GM12875 (cell line): ENCODE results near the gene REPS2.

Source experiments
- H3K4me3 ChIP-seq: one replicate; pipeline ENCODE4 v1.5.1; 2011; ENCODE audit warnings: low read depth, low read length, control low read depth
- CTCF ChIP-seq: IDR thresholded peaks from 2 replicates; pipeline ENCODE4 v1.5.1; 2011; ENCODE audit warnings: low read depth, mild to moderate bottlenecking, control low read depth, inconsistent platforms, low read length, moderate library complexity, borderline replicate concordance; ENCODE audit not compliant: insufficient read depth

Gene REPS2

DNA sequence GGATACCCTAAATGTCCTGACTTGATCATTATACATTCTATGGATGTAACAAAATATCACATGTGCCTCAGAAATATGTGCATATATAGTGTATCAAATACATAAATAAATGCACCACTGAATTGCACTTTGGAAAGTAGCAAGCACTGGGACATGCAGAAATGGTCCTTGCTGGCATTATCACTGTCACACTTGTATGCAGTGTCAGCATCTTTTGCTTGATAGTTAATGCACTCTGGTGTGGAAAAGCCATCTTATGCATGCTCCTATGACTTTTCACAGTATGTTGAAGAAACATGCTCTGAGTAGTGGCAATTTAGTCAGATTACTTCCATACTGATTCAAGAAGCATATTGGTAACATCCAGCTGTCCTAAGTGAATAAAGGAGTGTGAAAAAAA is 27.5 kb upstream of the REPS2 start:
- H3K4me3 ChIP-seq: no peak overlapping the region
- TF ChIP-seq CTCF: no peak

- TF ChIP-seq CTCF: no peak
- H3K4me3 ChIP-seq: no peak overlapping the region
Observed at GRCh38 chrX:16920075-16920474, 26.4 kb upstream of the REPS2 start.

DNA sequence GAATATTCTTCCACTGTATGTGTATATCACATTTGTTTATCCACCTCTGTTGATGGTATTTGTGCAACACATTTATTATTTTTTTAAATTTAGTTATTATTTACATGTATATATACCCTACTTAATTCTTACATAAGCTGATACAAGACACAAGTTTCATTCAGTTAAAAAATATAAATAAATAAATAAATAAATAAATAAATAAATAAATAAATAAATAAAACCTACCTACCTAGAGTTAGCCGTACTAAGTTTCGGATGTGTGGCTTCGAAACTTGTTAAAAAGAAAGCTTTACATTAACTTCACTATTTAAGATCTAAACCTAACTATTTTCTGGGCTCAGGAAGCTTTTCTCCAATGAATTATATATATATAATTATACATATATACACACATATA is 23.3 kb upstream of the REPS2 start:
- H3K4me3 ChIP-seq: no peak overlapping the region
- no peak for TF ChIP-seq CTCF

- TF ChIP-seq CTCF: no peak
Observed at GRCh38 chrX:16924631-16925480, 21.6 kb upstream of the REPS2 start.

DNA sequence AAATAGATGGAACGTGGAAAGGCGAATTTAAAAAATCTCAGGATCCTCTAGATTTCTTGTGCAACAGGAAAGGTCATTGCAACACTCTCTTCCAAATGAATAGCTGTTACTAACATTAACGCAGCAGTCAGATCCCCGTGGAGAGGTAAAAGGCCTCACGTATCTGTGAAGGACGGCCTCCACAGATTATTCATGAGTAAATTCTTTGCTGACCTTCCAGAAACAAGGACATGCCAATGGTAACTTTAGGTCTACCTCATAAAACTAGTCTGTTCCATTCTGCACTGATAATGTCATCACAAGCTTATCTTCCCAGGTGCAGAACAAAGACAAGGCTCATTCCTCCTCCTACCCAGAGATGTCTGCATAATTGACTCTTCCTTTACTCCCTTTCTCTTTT is 16.1 kb upstream of the REPS2 start:
- H3K4me3 ChIP-seq: no peak overlapping the region
- no peak for TF ChIP-seq CTCF

More at GRCh38 chrX:16924631-16925480, 21.6 kb upstream of the REPS2 start:
- H3K4me3 ChIP-seq: no peak overlapping the region

GRCh38 chrX:16931371-16931770 is 15.1 kb upstream of the REPS2 start:
- no peak for TF ChIP-seq CTCF
- no peak overlapping the region for H3K4me3 ChIP-seq
